Measurements from ENCODE around the gene HERC3.

DNA sequence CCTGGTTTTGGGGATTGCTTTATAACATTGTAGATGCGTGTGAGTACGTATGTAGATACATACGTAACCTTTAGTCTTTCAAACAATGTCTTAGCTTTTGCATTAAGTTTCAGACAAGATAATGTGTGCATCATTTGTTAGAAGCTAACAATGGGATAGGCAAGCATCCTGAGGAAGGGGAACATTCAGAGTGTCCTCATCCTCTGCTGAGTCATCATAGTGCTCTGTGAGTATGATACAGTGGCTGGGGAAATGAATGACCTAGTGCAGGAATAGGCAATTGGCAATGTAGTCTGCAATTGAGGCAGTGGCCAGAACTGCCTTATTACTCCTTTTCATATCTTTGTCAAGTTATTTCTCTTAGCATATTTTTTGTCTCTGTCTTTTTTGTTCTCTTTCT is 98.1 kb downstream of the HERC3 start:
- TF ChIP-seq CTCF (IDR thresholded peaks at IDR 0.05; ENCODE audit: insufficient read depth, low read length): no peak
- TF ChIP-seq POLR2AphosphoS5 (IDR thresholded peaks at IDR 0.05; ENCODE audit: low read depth): no peak

Measured in HL-60 (cell line).